ENCODE results near the gene ACOT11.

DNA sequence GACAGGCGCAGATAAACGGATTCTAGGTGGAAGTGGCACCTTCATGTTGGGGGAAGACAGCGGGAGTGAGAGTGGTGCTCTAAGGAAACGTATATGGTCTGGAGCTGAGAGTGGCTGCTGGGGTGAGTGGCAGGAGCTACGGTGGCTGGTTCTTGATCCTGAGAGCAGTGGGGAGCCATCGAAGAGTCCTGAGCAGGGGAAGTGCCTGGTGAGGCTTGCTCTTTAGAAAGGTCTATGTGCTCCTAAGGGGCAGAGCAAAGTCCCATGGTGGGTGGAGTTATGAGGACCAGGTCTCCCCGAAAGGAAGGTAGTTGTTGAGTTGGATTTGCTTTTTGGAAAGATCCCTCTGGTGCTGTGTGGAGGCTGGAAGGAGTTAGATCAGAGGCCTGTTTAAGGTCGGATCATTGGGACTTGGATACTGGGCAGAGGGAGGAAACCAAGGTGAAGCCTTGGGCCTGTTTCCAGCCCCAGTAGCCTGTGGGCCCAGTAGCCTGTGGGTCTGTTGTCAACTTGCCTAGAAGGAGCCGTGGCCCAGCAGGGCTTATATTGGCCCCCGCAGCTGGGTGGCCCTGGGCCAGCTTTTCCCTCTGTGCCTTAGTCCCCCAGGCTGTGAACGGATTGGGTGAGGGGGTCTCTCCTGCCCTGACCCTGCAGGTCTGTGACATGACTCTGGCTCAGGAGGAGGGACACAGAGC, 33.0 kb downstream of the ACOT11 start:
- TF ChIP-seq EZH2 (IDR thresholded peaks at IDR 0.05; ENCODE audit: borderline replicate concordance, low read depth, low read length, severe bottlenecking), result no peak
- TF ChIP-seq, protein P1, sequence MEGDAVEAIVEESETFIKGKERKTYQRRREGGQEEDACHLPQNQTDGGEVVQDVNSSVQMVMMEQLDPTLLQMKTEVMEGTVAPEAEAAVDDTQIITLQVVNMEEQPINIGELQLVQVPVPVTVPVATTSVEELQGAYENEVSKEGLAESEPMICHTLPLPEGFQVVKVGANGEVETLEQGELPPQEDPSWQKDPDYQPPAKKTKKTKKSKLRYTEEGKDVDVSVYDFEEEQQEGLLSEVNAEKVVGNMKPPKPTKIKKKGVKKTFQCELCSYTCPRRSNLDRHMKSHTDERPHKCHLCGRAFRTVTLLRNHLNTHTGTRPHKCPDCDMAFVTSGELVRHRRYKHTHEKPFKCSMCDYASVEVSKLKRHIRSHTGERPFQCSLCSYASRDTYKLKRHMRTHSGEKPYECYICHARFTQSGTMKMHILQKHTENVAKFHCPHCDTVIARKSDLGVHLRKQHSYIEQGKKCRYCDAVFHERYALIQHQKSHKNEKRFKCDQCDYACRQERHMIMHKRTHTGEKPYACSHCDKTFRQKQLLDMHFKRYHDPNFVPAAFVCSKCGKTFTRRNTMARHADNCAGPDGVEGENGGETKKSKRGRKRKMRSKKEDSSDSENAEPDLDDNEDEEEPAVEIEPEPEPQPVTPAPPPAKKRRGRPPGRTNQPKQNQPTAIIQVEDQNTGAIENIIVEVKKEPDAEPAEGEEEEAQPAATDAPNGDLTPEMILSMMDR (IDR thresholded peaks at IDR 0.05; ENCODE audit: borderline replicate concordance, extremely low read depth, low read length, poor library complexity, severe bottlenecking), result no peak
